A673 (cell line): ENCODE results near the gene SNRNP25. TPM values are rescaled to one million over a fixed set of nuclear protein-coding genes. Genes with fewer than 3 reads are reported as not detected.
"Not testable (repeated sequence)": the region's sequence is repeated elsewhere in the genome, so short reads cannot be mapped to it uniquely, and the experiment has no call there.

Source experiments
- BruUV-seq: library from RNA; stranded (reverse); fragments of 400-500 nt; replicated peaks from 2 replicates; lab custom pipeline; 2021; lab: Mats Ljungman, UMichigan
- CTCF ChIA-PET: fragments of 300-600 bp; sonication (Branson Sonifier 250); formaldehyde crosslinking; loops from one replicate; lab custom pipeline; 2022; ENCODE audit warnings: antibody characterized with exemption; lab: Charles Lee
- POLR2A ChIA-PET: fragments of 300-600 bp; sonication (Branson Sonifier 250); formaldehyde crosslinking; loops from one replicate; lab custom pipeline; 2022; ENCODE audit warnings: antibody characterized with exemption; ENCODE audit not compliant: low non-redundant PET; lab: Charles Lee
- DNase-seq: peaks from one replicate; pipeline ENCODE4 v3.0.0-alpha.2; 2015; ENCODE audit warnings: low spot score
- H3K27ac ChIP-seq: fragments of 200-600 bp; sonication (generic); 2 replicates; pipeline ENCODE4 v1.5.1; 2016; ENCODE audit warnings: mixed run types, low read depth, mild to moderate bottlenecking, mixed read lengths, antibody characterized with exemption, low read length; ENCODE audit not compliant: poor library complexity, severe bottlenecking
- H3K27me3 ChIP-seq: fragments of 200-600 bp; sonication (generic); replicated peaks from 2 replicates; pipeline ENCODE4 v1.6.1; 2017; ENCODE audit warnings: mixed run types, low read depth, mild to moderate bottlenecking, mixed read lengths, antibody characterized with exemption, low read length; ENCODE audit not compliant: insufficient read depth, poor library complexity
- H3K36me3 ChIP-seq: fragments of 200-600 bp; sonication (generic); 2 replicates; pipeline ENCODE4 v1.6.1; 2016; ENCODE audit warnings: mixed run types, mild to moderate bottlenecking, mixed read lengths, antibody characterized with exemption, low read length; ENCODE audit not compliant: insufficient read depth, poor library complexity, severe bottlenecking
- H3K4me1 ChIP-seq: fragments of 200-600 bp; sonication (generic); 2 replicates; pipeline ENCODE4 v1.6.1; 2017; ENCODE audit warnings: mixed run types, mild to moderate bottlenecking, mixed read lengths, antibody characterized with exemption, low read length; ENCODE audit not compliant: insufficient read depth, poor library complexity, severe bottlenecking
- H3K4me3 ChIP-seq: fragments of 200-600 bp; sonication (generic); 2 replicates; pipeline ENCODE4 v1.5.1; 2016; ENCODE audit warnings: low read depth, mixed run types, mild to moderate bottlenecking, mixed read lengths, low read length; ENCODE audit not compliant: poor library complexity, severe bottlenecking
- H3K9me3 ChIP-seq: fragments of 200-600 bp; sonication (generic); 2 replicates; pipeline ENCODE4 v1.6.1; 2016; ENCODE audit warnings: mixed run types, low read depth, mild to moderate bottlenecking, mixed read lengths, antibody characterized with exemption, low read length; ENCODE audit not compliant: poor library complexity, severe bottlenecking
- EZH2 ChIP-seq: fragments of 200-600 bp; sonication (generic); IDR thresholded peaks from 2 replicates; pipeline ENCODE4 v1.6.1; 2017; ENCODE audit warnings: borderline replicate concordance, low read depth, mild to moderate bottlenecking, mixed read lengths, antibody characterized with exemption, low read length; ENCODE audit not compliant: poor library complexity, severe bottlenecking
- intact Hi-C: fragments of 100-400 bp; cut with micrococcal nuclease; formaldehyde crosslinking; loops from one replicate; pipeline ENCODE4 v1.10.0; 2022; ENCODE audit not compliant: unreplicated experiment
- total RNA-seq: library from RNA; stranded (reverse); gene quantifications from 2 replicates; pipeline ENCODE4 v1.2.3, GENCODE V29; 2021
- TF ChIP-seq, protein P1 (sequence below): fragments of 300-800, 200-600 bp; sonication (generic); conservative IDR thresholded peaks from 2 replicates; pipeline ENCODE4 v1.5.1; 2017; ENCODE audit warnings: low read depth, mild to moderate bottlenecking, antibody characterized with exemption, low read length, moderate library complexity, mixed read lengths

The SNRNP25 gene
- total RNA-seq, 1 experiment from 2014 or later: 54.9 TPM

DNA sequence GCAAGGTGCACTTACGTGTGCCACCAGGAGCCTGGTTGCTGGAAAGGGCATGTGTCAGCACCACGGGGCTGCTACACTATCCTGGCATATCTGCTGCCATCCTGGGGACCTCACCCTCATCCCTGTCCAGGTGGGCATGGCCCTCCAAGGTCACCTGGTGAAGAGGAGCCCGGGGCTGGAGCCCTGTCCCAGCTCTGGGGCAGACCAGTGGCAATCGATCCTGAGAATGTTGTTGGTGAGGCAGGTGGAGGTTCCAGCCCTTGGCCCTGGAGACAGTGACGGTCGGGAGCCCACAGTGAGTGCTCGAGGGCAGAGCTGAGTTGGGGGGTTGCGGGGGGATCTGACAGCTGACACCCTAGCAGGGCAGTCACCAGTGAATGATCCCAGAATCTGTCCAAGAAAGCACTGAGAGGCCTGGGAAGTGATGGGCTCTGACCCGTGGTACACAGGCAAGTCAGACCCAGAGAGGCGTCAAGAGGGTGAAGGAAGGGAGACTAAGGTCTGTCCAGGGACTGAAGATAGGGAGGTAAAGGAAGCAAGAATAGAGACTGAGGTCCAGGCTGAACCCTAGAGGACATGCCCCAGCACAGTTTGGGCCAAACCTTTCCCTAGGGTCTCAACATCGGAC, 17.8 kb upstream of the SNRNP25 start:
- Histone ChIP-seq H3K4me3 (no peak overlapping the region), H3K4me1 (no peaks in the 10 kb centered on the region), H3K27me3 (no peaks in the 10 kb centered on the region), H3K36me3 (no peaks in the 10 kb centered on the region), H3K27ac (no peak overlapping the region), H3K9me3 (no peaks in the 10 kb centered on the region)
- POLR2A ChIA-PET: no interaction called here
- no peak for DNase-seq
- TF ChIP-seq EZH2: no peak
- no TSS peak for BruUV-seq
- intact Hi-C loops: no loop called here
- CTCF ChIA-PET: no interaction called here

DNA sequence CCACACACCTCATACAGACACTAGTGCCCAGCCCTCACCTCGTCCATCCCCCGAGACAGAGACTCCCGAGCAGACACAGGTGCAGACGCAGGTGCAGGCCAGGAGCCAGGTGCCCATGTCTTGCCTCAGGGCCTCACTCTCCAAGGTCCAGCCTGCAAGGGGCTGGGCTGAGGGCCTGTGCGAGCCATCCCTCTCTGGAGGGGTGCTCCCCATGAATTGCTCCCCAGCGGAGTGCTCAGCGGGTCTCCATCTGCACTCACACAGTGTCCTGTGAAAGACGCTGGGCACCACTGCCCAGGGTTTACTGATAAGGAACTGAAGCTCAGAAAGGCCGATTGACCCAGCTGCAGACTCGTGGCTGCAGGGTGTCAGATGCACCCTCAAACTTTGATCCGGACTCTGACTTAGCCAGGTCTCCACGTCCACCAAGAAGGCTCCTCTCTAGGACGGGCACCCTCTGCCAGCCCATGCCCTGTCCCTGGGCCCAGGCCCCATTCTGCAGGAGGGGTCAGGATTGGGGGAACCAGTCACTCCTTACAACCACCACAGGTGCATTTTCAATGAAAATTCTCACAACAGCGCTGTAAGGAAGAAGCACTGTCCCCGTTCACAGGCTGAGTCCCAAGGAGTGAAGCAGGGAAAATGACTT, 17.2 kb upstream of the SNRNP25 start:
- no peak for DNase-seq
- H3K36me3 ChIP-seq: no peaks in the 10 kb centered on the region
- no peaks in the 10 kb centered on the region for H3K9me3 ChIP-seq
- no TSS peak for BruUV-seq
- POLR2A ChIA-PET: no interaction called here
- H3K27me3 ChIP-seq: no peaks in the 10 kb centered on the region
- H3K27ac ChIP-seq: no peak overlapping the region
- no peaks in the 10 kb centered on the region for H3K4me1 ChIP-seq
- TF ChIP-seq EZH2: no peak
- TF ChIP-seq, protein P1, sequence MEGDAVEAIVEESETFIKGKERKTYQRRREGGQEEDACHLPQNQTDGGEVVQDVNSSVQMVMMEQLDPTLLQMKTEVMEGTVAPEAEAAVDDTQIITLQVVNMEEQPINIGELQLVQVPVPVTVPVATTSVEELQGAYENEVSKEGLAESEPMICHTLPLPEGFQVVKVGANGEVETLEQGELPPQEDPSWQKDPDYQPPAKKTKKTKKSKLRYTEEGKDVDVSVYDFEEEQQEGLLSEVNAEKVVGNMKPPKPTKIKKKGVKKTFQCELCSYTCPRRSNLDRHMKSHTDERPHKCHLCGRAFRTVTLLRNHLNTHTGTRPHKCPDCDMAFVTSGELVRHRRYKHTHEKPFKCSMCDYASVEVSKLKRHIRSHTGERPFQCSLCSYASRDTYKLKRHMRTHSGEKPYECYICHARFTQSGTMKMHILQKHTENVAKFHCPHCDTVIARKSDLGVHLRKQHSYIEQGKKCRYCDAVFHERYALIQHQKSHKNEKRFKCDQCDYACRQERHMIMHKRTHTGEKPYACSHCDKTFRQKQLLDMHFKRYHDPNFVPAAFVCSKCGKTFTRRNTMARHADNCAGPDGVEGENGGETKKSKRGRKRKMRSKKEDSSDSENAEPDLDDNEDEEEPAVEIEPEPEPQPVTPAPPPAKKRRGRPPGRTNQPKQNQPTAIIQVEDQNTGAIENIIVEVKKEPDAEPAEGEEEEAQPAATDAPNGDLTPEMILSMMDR: no peak
- H3K4me3 ChIP-seq: no peak overlapping the region
- intact Hi-C loops: no loop called here
- CTCF ChIA-PET: no interaction called here

DNA sequence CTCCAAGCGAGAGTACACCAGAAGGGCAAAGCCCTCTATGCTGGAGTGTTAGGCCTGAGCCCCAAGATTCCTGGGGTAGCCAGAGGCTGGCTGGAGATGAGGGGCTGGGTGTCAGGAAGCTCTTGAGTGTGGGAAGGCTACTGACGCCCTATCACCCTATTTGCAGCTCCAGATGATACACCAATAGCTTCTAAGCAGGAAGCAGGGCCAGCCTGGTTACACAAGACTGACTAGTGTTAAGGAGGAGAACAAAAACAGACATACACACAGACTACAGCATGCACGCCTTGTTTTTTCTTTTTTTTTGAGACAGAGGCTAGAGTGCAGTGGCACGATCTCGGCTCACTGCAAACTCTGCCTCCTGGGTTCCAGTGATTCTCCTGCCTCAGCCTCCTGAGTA, 16.1 kb upstream of the SNRNP25 start:
- POLR2A ChIA-PET: no interaction called here
- H3K36me3 ChIP-seq: no peaks in the 10 kb centered on the region
- intact Hi-C loops: no loop called here
- no peak for TF ChIP-seq EZH2
- TF ChIP-seq, protein P1: no peak
- H3K4me3 ChIP-seq: no peak overlapping the region
- no TSS peak for BruUV-seq
- no peaks in the 10 kb centered on the region for H3K4me1 ChIP-seq
- H3K9me3 ChIP-seq: no peaks in the 10 kb centered on the region
- H3K27ac ChIP-seq: no peak overlapping the region
- CTCF ChIA-PET: no interaction called here
- no peak for DNase-seq
- H3K27me3 ChIP-seq: no peaks in the 10 kb centered on the region

DNA sequence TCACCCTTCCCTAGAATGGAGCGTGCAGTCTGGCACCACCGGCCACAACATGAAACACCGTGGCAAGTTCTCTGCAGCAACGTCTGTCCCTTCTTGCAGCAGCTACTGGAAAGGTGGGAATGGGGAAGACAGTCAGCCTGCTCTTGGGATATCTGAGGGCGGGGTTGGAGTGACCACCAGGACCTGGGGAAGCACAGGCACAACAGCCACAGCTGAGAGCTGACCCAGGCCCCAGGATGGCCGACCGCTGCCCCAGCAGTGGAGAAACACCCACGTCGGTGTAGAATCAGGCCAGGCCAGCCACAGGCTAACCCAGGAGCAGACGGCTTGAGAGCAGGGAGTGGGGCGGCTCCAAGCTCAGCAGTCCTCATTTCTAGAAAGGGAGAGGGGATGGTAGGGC, 15.4 kb upstream of the SNRNP25 start:
- BruUV-seq, POLR2A ChIA-PET, H3K9me3 ChIP-seq, CTCF ChIA-PET, intact Hi-C loops, H3K4me3 ChIP-seq, H3K27me3 ChIP-seq, DNase-seq, H3K36me3 ChIP-seq, H3K27ac ChIP-seq, H3K4me1 ChIP-seq: not testable (repeated sequence)
